Stimulated activated CD8-positive, alpha-beta memory T cell treated with anti-CD3 and anti-CD28 coated beads, Interleukin-7, amount 100 ng/mL, for 4 hours (primary cell): ENCODE results near the gene MRPL41.
"Not testable (repeated sequence)": the region's sequence is repeated elsewhere in the genome, so short reads cannot be mapped to it uniquely, and the experiment has no call there.

ENCODE experiments used
- DNase-seq, 2 donors: peaks; one replicate each; pipeline ENCODE4 v3.0.0-alpha.2; 2020; ENCODE audit warnings: low read depth in 2 of 2

Gene MRPL41

DNA sequence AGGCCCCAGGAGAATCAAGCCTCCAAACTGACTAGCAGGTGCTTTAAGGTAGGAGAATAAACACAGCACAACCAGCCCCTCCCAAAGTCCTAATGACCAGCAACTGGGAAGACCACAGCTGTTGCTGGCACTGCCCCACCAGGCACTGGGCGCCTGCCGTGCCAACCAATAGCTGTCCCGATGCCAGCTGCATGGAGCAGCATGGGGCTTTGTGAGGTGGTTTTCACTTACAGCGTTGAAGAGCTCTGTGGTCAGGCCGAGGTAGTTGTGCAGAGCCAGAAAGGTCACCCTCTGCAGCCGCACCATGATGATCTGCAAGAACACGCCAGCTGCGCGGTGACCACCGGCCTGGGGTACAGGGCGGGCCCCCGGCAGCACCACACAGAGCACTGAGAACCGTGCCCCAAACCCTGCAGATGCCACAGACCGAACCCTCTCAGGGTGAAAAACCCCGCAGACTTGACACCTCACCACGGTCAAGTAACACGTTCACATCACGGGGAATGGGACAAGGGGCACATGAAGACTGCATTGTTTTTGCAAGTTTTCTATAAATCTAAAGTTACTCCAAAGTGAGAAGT lies 30.2 kb upstream of the MRPL41 start:
- no peak for DNase-seq

DNA sequence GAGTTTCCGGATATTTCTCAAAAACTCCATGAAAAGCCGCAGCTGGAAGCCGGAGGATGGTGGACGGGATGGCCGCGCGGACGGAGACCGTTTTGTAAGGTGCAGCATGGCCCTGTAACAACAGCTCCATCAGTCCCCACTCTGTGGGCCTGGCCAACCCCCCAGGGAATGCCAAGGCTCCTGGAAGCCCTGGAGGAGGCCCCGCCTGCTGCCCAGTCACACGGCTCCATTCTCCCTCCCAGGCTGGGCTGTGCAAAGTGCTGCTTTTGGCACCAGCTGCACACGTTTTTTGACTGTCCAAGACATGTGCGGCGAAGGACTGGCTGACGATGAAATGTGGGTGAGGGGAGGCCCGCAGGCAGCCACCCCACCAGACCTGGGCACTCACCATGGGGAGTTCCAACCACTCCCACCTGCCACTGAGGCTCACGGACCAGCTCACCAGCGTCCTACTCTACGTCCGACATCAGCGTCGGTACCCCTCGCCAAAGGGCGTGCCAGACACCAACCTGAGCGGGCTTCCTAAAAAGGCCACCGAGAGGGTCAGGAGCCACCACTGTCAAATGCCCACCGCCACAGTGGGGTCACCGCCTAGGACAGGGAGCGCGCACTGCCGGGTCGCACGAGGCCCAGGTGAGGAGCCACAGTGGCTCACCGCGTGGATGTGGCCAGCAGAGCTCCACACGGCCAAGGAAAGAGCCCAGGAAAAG lies 28.8 kb upstream of the MRPL41 start:
- no peak for DNase-seq

DNA sequence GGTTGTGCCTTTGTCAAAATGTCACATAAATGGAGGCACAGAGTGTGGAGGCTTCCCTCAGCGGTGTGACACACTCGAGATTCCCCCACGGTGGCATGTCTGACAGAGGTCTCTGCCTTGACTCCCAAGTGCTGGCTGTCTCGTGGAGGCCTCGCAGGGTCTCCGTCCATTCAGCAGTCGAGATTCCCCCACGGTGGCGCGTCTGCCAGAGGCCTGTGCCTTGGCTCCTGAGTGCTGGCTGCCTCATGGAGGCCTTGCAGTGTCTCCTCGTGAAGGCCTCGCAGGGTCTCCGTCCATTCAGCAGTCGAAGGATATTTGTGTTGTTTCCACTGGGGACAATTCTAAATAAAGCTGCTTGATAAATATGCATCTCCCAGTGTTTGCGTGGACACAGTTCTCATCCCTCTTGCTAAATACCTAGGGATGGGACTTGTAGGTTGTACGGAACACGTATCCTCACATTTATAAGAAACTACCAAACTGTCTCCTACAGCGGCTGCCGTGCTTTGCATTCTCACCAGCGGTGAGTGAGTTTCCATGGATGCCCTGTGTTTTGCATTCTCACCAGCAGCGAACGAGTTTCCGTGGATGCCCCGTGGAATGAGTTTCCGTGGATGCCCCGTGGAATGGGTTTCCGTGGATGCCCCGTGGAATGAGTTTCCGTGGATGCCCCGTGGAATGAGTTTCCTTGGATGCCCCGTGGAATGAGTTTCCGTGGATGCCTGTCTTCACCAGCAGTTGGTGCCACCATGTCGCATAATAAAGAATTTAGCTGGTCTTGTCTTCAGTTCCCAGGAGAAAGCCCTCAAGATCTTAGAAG lies 27.3 kb upstream of the MRPL41 start:
- DNase-seq, result no peak

DNA sequence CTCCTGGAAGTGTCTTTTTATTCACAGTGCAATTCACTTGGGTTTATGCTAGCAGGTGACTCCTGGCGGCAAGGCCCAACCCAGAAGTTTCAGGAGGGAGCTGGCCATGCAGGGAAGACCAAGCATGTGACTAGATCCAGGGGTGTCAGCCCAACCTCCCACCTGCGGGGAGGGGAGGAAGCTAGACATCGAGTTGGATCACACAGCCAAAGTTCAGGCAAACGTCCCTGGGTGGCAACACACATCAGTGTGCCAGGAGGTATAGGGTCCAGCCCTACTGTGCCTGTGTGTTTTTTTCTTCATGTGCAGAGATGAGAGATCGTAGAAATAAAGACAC lies 26.7 kb upstream of the MRPL41 start:
- DNase-seq, result no peak

DNA sequence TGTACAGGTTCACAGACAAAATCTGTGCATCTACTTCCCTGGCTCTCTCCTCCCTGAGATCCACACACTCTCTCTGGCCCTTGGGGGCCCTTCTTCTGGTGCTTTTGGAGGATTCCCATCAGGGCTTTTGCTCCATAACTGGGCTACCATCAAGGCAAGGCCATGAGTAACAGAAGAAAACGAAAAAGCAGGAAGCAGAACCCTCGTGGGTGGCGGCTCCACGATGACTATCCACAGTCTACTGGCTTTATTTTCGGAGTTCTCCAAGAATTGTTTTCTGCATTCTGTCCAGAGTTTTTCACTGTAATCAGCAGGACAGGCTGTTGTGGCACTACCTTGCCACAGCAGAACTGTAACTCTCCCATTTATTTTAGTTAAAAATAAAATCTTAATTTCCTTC lies 21.3 kb upstream of the MRPL41 start:
- no peak for DNase-seq

DNA sequence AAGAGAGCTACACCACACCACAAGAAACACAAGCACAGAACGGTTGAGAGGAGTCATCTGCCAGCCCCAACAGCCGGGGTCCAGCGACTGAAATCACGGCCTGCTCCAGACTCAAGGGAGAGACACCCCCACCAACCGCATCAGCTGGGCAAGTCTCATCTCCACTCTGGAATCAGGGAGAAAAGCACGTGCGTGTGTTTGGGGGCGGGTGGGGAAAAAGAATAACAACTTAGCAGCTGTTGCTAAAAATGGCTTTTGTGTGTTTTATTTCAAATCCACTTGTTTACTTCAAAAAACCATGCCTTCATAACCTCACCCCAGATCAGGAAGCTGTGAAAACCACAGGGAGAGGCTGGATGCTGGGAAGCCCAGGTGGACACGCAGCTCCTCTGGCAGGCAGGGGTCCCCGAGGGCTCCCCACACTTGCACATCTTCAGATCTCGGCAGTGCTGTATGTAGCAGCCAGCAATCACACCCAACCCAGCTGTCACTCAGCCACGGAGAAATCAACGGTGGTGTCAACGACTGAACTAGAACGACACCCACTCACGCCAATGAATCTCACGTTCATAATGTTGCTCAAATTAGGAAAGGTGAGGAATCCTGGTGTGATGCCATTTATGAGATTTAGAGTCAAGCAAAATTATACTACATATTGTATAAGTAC lies 20.4 kb upstream of the MRPL41 start:
- DNase-seq, result no peak

GRCh38 chr9:137532891-137533468 lies 18.7 kb upstream of the MRPL41 start:
- not testable (repeated sequence) for DNase-seq

GRCh38 chr9:137534256-137535119 lies 17.2 kb upstream of the MRPL41 start:
- no peak for DNase-seq

DNA sequence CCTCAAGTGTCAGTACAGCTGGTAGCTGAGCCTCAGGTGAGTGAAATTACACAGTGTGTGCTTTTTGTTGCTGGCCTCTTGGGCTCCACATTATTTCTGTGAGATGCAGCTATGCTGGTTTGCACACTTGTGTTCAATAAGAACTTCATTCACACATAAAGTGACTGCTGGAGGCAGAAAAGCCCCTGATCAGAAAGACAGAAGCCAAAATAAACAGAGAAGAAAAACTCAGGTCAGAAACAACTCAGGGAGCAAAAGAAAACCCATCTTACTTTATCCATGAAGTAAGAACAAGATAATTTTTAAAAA lies 16.6 kb upstream of the MRPL41 start:
- DNase-seq, result no peak

DNA sequence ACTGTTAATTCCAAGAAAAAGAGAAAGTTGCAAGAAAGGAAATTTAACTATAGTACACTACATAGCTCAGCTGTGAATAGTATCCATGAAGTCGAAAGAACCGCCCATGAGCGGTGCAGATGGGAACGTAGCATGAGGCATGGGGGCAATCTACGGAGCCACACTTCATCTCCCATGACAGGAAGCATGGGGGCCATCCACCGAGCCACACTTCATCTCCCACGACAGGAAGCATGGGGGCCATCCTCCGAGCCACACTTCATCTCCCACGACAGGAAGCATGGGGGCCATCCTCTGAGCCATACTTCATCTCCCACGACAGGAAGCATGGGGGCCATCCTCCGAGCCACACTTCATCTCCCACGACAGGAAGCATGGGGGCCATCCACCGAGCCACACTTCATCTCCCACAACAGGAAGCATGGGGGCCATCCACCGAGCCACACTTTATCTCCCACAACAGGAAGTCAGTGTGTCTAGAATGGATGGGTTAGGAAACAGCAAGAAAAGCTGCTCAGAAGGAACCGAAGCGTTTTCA lies 15.0 kb upstream of the MRPL41 start:
- DNase-seq, result not testable (repeated sequence)

DNA sequence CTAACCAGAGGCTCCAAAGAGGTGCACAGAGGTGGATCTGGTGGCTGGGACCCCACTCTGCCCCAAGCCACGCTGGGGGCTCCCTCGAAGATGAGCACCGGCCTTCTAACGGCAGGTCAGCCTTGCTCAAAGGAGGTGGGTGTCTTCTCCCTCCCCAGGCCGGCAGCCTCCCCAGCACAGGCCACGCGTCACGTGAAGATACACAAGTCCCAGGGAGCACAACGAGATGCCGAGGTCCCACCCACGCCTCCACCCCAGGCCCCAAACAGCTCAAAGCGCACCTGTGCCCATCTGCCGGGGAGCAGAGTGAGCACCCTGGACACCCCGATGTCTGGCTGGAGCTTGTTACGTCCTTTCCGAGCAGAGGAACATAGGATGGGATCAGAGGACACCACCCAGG lies 13.6 kb upstream of the MRPL41 start:
- no peak for DNase-seq

GRCh38 chr9:137540536-137540935 lies 11.1 kb upstream of the MRPL41 start:
- DNase-seq, result no peak

- no peak for DNase-seq
Measured at GRCh38 chr9:137542486-137542885, 9.2 kb upstream of the MRPL41 start.

DNA sequence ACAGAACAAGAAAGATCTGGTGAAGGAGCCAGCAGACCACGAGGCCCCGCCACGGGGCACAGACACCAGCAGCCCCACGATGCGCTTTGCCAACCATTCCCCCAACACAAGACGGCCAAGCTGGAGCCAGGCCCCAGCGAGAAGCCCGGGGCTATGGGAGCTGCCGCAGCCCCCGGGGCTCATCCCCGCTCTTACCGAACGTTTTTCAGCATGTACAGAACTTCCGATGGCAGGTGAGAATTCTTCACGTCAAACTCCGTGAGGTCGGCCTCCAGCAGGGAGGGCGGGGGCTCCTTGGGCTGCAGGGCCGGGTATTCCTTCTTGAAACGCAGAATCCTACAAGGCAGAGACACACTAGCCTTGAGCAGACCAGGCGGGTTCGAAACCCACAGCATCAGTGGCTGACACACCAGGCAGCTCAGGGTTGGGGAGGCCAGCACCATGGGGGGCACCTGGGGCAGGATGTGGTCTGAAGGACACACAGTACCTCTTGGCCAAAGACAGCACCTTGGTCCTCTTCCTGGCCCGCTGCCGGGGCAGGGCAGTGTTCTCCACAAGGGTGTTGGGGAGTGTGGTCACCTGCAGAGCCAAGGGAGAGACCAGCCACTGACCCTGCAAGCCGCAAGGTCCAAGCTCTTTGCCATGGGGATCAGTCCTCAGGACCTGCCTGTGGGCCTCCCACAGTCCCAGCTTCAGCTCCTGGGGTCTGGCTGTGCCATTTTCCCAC lies 8.3 kb upstream of the MRPL41 start:
- DNase-seq, result no peak

- DNase-seq, result no peak
Measured at GRCh38 chr9:137544176-137544760, 7.4 kb upstream of the MRPL41 start.

GRCh38 chr9:137545123-137545522 lies 6.6 kb upstream of the MRPL41 start:
- DNase-seq, result no peak

- DNase-seq, result no peak
Measured at GRCh38 chr9:137547687-137548543, 3.8 kb upstream of the MRPL41 start.

GRCh38 chr9:137550231-137550621 lies 1.5 kb upstream of the MRPL41 start, which contains the start of gene PNPLA7:
Gene PNPLA7, minus strand, starts transcription at chr9:137550402. Its CDS starts 205 bp downstream, at chr9:137550197.
- no peak for DNase-seq

DNA sequence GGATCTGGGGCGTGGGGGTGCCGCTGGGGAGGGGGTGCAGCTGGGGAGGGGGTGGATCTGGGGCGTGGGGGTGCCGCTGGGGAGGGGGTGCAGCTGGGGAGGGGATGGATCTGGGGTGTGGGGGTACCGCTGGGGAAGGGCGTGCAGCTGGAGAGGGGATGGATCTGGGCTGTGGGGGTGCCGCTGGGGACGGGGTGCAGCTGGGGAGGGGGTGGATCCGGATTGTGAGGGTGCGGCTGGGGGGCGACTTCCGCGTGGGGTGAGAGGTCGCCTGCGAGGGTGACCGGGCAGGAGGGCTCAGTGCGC lies 768 bp upstream of the MRPL41 start:
- DNase-seq, result not testable (repeated sequence)
